ENCODE measurements around the gene CEACAM19. TPM values are rescaled to one million over a fixed set of nuclear protein-coding genes. Genes with fewer than 3 reads are reported as not detected.

CEACAM19 gene
- total RNA-seq, 1 experiment from 2014 or later: 3.5 TPM

GRCh38 chr19:44701228-44701627, 29.9 kb downstream of the CEACAM19 start:
- Histone ChIP-seq H3K4me2 (ENCODE audit: insufficient read depth, insufficient read length, low read length) (no peak overlapping the region), H2BK20ac (ENCODE audit: low read depth, low read length, poor library complexity, severe bottlenecking) (no peak overlapping the region), H3K23me2 (ENCODE audit: insufficient read length, low read depth, low read length, poor library complexity, severe bottlenecking) (no peaks in the 10 kb centered on the region), H4K20me1 (ENCODE audit: control insufficient read depth, insufficient read depth, insufficient read length) (no peaks in the 10 kb centered on the region), H3K79me2 (ENCODE audit: insufficient read depth, low read length) (no peaks in the 10 kb centered on the region), H3K23ac (ENCODE audit: insufficient read length, low read depth, low read length) (no peak overlapping the region), H3K27me3 (ENCODE audit: insufficient read depth, low read length) (no peaks in the 10 kb centered on the region), H3K4me1 (ENCODE audit: insufficient read depth, low read length) (no peaks in the 10 kb centered on the region), H4K91ac (ENCODE audit: insufficient read length, low read depth, low read length) (peak overlapping the region; percentile 64), H3K56ac (ENCODE audit: insufficient read length, low read depth, low read length) (no peak overlapping the region), H3K9me3 (ENCODE audit: control insufficient read depth, low read depth, low read length) (no peaks in the 10 kb centered on the region), H3K18ac (ENCODE audit: insufficient read length, low read depth, low read length) (no peak overlapping the region), H4K5ac (ENCODE audit: insufficient read length, low read depth, low read length) (no peak overlapping the region), H3K27ac (ENCODE audit: insufficient read length, low read depth, low read length) (no peak overlapping the region), H3K79me1 (ENCODE audit: insufficient read depth, low read depth, low read length, poor library complexity, severe bottlenecking) (no peaks in the 10 kb centered on the region), H3K14ac (ENCODE audit: insufficient read depth, low read length) (no peak overlapping the region), H2BK15ac (ENCODE audit: low read depth, low read length) (no peak overlapping the region), H2BK120ac (ENCODE audit: low read depth, low read length, poor library complexity, severe bottlenecking) (no peak overlapping the region), H3K9ac (ENCODE audit: extremely low read depth, insufficient read length, low read length) (no peak overlapping the region), H2BK5ac (ENCODE audit: insufficient read length, low read length) (no peak overlapping the region), H4K8ac (replicated peaks; ENCODE audit: insufficient read length, low read depth, low read length) (no peak overlapping the region), H3T11ph (ENCODE audit: low read length) (no peak overlapping the region), H3K4ac (ENCODE audit: low read depth, low read length) (no peak overlapping the region), H2AFZ (ENCODE audit: low read length) (no peak overlapping the region), H2AK5ac (ENCODE audit: insufficient read length, low read length) (no peak overlapping the region), H2BK12ac (ENCODE audit: insufficient read length, low read depth, low read length) (no peak overlapping the region)
- no peaks in the 10 kb centered on the region for H3K36me3 Mint-ChIP-seq (ENCODE audit: insufficient read depth in 1 of 3, low read depth in 3 of 3)
- DNase-seq: no peak
- H3K27ac Mint-ChIP-seq: no peak overlapping the region; a peak in 1 of 7 replicates
- H3K27me3 Mint-ChIP-seq (ENCODE audit: low read depth): peaks cover 10% of the 10 kb centered on the region
- H3K4me1 Mint-ChIP-seq: peaks cover 10% of the 10 kb centered on the region in 2 experiments
- WGBS (ENCODE audit: extremely low coverage, insufficient read length, low lambda C conversion rate): no CpG with 5 or more reads among the region's 15 CpGs
- no peak overlapping the region for H3K4me3 Mint-ChIP-seq
- no peaks in the 10 kb centered on the region for H3K9me3 Mint-ChIP-seq
- no peak for TF ChIP-seq CTCF (conservative IDR thresholded peaks at IDR 0.05)
